ENCODE measurements around the gene SMARCB1.

SMARCB1 gene

GRCh38 chr22:23779083-23779482 lies 7.7 kb upstream of the SMARCB1 start:
- DNase-seq, result no peak
- no peak overlapping the region for H3K27ac ChIP-seq
- H3K27me3 ChIP-seq (replicated peaks), result no peaks in the 10 kb centered on the region
- H3K36me3 ChIP-seq (replicated peaks), result no peaks in the 10 kb centered on the region
- no peak for TF ChIP-seq CTCF (IDR thresholded peaks at IDR 0.05; ENCODE audit: low read depth, low read length, missing control alignments)
- in situ Hi-C loops (cut with HindIII; ENCODE audit: low pct_ligation_motif_present, low sequenced_read_pairs), result no loop called here
- no peak overlapping the region for H3K4me3 ChIP-seq (ENCODE audit: low read depth, low read length)

- in situ Hi-C loops (cut with HindIII; ENCODE audit: low pct_ligation_motif_present, low sequenced_read_pairs), result no loop called here
- Histone ChIP-seq H3K27ac (no peak overlapping the region), H3K4me3 (ENCODE audit: low read depth, low read length) (no peak overlapping the region), H3K36me3 (replicated peaks) (no peaks in the 10 kb centered on the region), H3K27me3 (replicated peaks) (no peaks in the 10 kb centered on the region)
- DNase-seq, result no peak
- no peak for TF ChIP-seq CTCF (IDR thresholded peaks at IDR 0.05; ENCODE audit: low read depth, low read length, missing control alignments)
Measured at GRCh38 chr22:23779731-23780130, 7.0 kb upstream of the SMARCB1 start.

GRCh38 chr22:23780146-23780748 lies 6.5 kb upstream of the SMARCB1 start:
- H3K27ac ChIP-seq, result no peak overlapping the region
- TF ChIP-seq CTCF (IDR thresholded peaks at IDR 0.05; ENCODE audit: low read depth, low read length, missing control alignments), result no peak
- DNase-seq, result no peak
- no peaks in the 10 kb centered on the region for H3K27me3 ChIP-seq (replicated peaks)
- no peaks in the 10 kb centered on the region for H3K36me3 ChIP-seq (replicated peaks)
- in situ Hi-C loops (cut with HindIII; ENCODE audit: low pct_ligation_motif_present, low sequenced_read_pairs), result no loop called here
- no peak overlapping the region for H3K4me3 ChIP-seq (ENCODE audit: low read depth, low read length)

GRCh38 chr22:23781065-23781464 lies 5.7 kb upstream of the SMARCB1 start:
- Histone ChIP-seq H3K36me3 (replicated peaks) (no peaks in the 10 kb centered on the region), H3K27me3 (replicated peaks) (no peaks in the 10 kb centered on the region), H3K27ac (no peak overlapping the region), H3K4me3 (ENCODE audit: low read depth, low read length) (no peak overlapping the region)
- in situ Hi-C loops (cut with HindIII; ENCODE audit: low pct_ligation_motif_present, low sequenced_read_pairs), result no loop called here
- TF ChIP-seq CTCF (IDR thresholded peaks at IDR 0.05; ENCODE audit: low read depth, low read length, missing control alignments), result no peak
- DNase-seq, result no peak

GRCh38 chr22:23781511-23782183 lies 5.1 kb upstream of the SMARCB1 start:
- peak; percentile 32 for DNase-seq
- Histone ChIP-seq H3K27ac (no peak overlapping the region), H3K27me3 (replicated peaks) (no peaks in the 10 kb centered on the region), H3K36me3 (replicated peaks) (no peaks in the 10 kb centered on the region), H3K4me3 (ENCODE audit: low read depth, low read length) (no peak overlapping the region)
- no peak for TF ChIP-seq CTCF (IDR thresholded peaks at IDR 0.05; ENCODE audit: low read depth, low read length, missing control alignments)
- in situ Hi-C loops (cut with HindIII; ENCODE audit: low pct_ligation_motif_present, low sequenced_read_pairs), result no loop called here

- no peak for DNase-seq
- H3K36me3 ChIP-seq (replicated peaks), result no peaks in the 10 kb centered on the region
- no peak overlapping the region for H3K4me3 ChIP-seq (ENCODE audit: low read depth, low read length)
- no peaks in the 10 kb centered on the region for H3K27me3 ChIP-seq (replicated peaks)
- no peak overlapping the region for H3K27ac ChIP-seq
- no peak for TF ChIP-seq CTCF (IDR thresholded peaks at IDR 0.05; ENCODE audit: low read depth, low read length, missing control alignments)
- in situ Hi-C loops (cut with HindIII; ENCODE audit: low pct_ligation_motif_present, low sequenced_read_pairs), result no loop called here
Measured at GRCh38 chr22:23782252-23782651, 4.5 kb upstream of the SMARCB1 start.
